Fibroblast of pulmonary artery (primary cell): Measurements from ENCODE around the gene LPIN1.
"Not testable (repeated sequence)": the region's sequence is repeated elsewhere in the genome, so short reads cannot be mapped to it uniquely, and the experiment has no call there.

Experiments
- DNase-seq: peaks from one replicate; pipeline ENCODE4 v3.0.0-alpha.2; 2010; ENCODE audit warnings: low read depth
- H3K4me3 ChIP-seq: replicated peaks from 2 replicates; pipeline ENCODE4 v1.5.1; 2011; ENCODE audit warnings: low read depth, mild to moderate bottlenecking, control low read depth, low read length, moderate library complexity
- CTCF ChIP-seq: IDR thresholded peaks from 2 replicates; pipeline ENCODE4 v1.5.1; 2011; ENCODE audit warnings: mild to moderate bottlenecking, control low read depth, low read length, inconsistent platforms; ENCODE audit errors: missing control alignments

The LPIN1 gene

GRCh38 chr2:11809586-11810236 lies 63.3 kb downstream of the LPIN1 start:
- H3K4me3 ChIP-seq: no peak overlapping the region
- DNase-seq: peak; percentile 11
- TF ChIP-seq CTCF: no peak

DNA sequence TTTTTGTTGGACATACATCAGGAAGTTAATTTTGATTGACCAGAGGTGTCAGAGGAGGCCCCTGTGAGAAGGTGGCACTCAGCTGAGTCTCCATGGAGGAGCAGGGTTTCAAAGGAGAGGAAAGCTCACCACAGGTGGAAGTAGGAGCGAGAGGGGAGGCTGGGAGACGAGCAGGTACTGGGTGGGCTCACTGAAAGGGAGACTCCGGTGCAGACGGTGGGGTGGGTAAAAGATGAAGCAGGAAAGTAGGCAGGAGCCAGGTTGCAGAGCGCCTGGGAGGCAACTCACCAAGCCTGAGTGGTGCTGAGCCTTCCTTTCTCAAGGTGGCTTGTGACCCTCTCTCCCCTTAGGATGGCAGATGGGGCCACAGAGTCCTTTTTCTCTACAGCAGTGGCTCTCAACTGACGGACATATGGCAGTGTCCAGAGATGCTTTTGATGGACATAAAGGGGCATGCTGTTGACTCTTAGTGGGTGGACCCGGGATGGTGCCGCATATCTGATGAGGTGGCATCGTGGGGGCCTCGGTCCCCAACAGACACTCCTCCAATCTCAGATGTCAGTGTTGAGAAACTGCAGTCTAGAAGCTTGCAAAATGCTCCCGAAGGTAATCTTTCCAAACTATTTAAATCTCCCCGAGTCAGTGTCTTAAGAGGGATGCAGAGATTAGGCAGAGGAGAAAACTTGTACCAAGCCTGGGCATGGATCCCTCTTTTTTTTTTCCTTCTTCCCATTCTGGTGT lies 64.0 kb downstream of the LPIN1 start:
- no peak for TF ChIP-seq CTCF
- no peak for DNase-seq
- no peak overlapping the region for H3K4me3 ChIP-seq

DNA sequence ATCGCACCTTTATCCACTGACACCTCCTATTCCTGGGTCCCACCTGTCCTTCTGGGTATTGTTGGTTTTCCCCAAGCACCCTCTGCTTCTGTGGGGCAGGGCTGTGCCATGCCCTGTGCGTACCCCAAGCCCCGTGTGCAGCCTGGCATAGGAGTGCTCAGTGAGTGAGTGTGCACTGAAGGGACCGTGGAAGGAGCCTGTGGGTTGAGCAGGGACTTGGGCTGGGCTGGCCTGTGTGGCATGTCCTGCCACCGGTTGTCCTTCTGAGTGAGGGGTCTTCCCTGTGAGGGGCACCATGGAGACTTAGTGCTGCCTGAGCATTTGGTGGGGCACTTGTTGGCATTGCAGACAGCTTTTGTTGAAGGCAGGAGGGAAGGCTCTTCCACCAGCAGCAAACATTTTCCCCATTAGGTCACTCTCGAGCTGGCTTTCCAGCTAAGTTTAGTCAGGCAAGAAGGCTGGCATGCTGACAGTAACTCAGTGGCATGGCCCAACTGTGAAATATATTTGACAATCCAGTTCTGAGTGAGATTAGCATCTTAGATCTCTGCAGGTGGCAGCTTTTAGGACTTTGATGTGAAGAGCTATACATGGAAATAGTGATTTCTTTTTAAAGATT lies 64.7 kb downstream of the LPIN1 start:
- DNase-seq: no peak
- no peak for TF ChIP-seq CTCF
- H3K4me3 ChIP-seq: no peak overlapping the region

- H3K4me3 ChIP-seq: no peak overlapping the region
- no peak for DNase-seq
- no peak for TF ChIP-seq CTCF
These were observed 66.2 kb downstream of the LPIN1 start for GRCh38 chr2:11812466-11813248.

DNA sequence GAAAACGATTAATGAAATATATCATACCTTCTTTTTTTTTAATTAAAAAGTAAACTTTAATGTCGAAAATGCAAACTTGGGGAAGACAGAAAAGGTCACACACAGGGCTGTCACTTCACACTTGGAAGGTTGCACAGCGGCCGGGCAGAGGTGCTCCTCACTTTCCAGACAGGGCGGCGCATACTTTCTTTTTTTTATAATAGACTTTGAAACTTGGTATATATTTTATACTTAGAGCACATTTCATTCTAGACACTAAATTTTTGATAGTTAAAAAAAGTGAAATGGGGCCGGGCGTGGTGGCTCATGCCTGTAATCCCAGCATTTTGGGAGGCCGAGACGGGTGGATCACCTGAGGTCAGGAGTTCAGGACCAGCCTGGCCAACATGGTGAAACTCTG lies 66.9 kb downstream of the LPIN1 start:
- H3K4me3 ChIP-seq, DNase-seq: not testable (repeated sequence)

GRCh38 chr2:11813951-11814350 lies 67.5 kb downstream of the LPIN1 start:
- no peak overlapping the region for H3K4me3 ChIP-seq
- no peak for TF ChIP-seq CTCF
- no peak for DNase-seq

DNA sequence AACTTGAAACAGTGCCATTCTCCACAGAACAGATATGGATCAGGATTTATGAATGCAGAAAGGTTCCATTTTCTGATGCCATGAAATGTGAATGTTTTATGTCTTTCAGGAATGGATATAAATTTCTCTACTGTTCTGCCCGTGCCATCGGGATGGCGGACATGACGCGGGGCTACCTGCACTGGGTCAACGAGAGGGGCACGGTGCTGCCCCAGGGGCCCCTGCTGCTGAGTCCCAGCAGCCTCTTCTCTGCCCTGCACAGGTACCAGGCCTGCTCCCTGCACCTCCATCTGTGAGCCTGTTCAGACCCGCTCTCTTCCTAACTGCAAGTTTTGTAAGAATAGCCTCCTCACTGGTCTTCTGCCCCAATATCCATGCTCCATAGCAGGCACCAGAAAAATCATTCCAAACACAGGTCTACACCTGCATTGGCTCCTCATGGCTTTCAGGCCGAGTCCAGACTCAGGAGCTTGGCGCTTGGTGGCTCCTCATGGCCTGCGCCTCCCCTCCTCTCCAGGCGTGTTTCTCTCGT lies 68.6 kb downstream of the LPIN1 start:
- H3K4me3 ChIP-seq: no peak overlapping the region
- no peak for TF ChIP-seq CTCF
- DNase-seq: no peak

DNA sequence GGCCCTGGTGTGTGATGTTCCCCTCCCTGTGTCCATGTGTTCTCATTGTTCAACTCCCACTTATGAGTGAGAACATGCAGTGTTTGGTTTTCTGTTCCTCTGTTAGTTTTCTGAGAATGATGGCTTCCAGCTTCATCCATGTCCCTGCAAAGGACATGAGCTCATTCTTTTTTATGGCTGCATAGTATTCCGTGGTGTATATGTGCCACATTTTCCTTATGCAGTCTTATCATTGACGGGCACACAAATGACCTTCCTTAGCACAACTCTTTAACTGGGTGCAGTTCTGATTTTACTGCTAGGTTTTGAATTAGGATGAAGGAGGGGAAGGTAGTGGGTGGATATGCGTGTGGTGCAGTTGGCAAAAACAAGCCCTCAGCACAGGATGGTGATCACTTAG lies 70.5 kb downstream of the LPIN1 start:
- DNase-seq, H3K4me3 ChIP-seq: not testable (repeated sequence)
